Stimulated activated naive B cell treated with anti-CD40 and anti-IgM and Interleukin-4, amounts not matched to agents 10 μg/mL and 1 μg/mL and 100 μg/mL, for 72 hours (primary cell): ENCODE measurements around the gene HSPA4.
A peak's percentile ranks its signal among the peaks of the same experiment; 100 is the strongest.
"Not testable (repeated sequence)": the region's sequence is repeated elsewhere in the genome, so short reads cannot be mapped to it uniquely, and the experiment has no call there.

Experiments
- ATAC-seq, 2 donors: fragments of 150-1000 bp; cut with Tn5 transposase; replicated peaks; 2 replicates each; pipeline ENCODE4 v1.10.0; 2021; ENCODE audit warnings: moderate library complexity in 1 of 2
- DNase-seq: peaks from one replicate; pipeline ENCODE4 v3.0.0; 2021
- H3K27ac Mint-ChIP-seq: one replicate; pipeline ENCODE4 v1.8.0; 2022; ENCODE audit warnings: mild to moderate bottlenecking, mixed read lengths
- H3K27me3 Mint-ChIP-seq, 2 donors: one replicate each; pipeline ENCODE4 v1.8.0; 2022; ENCODE audit warnings: mixed read lengths in 2 of 2
- H3K36me3 Mint-ChIP-seq, 2 donors: one replicate each; pipeline ENCODE4 v1.8.0; 2022; ENCODE audit warnings: mixed read lengths in 2 of 2, mild to moderate bottlenecking in 1 of 2
- H3K4me1 Mint-ChIP-seq, 2 donors: one replicate each; pipeline ENCODE4 v1.8.0; 2022; ENCODE audit warnings: mixed read lengths in 2 of 2, mild to moderate bottlenecking in 1 of 2
- H3K4me3 Mint-ChIP-seq, 2 donors: one replicate each; pipeline ENCODE4 v1.8.0; 2022; ENCODE audit warnings: mild to moderate bottlenecking in 2 of 2, mixed read lengths in 2 of 2, moderate library complexity in 1 of 2
- H3K9me3 Mint-ChIP-seq, 2 donors: one replicate each; pipeline ENCODE4 v1.8.0; 2022; ENCODE audit warnings: mixed read lengths in 2 of 2, mild to moderate bottlenecking in 1 of 2

HSPA4 gene

GRCh38 chr5:133051542-133052316 is at the start of gene HSPA4:
HSPA4 (plus strand) TSS chr5:133052013; CDS start chr5:133052251, 238 bp downstream.
- ATAC-seq (peak; percentile 81 to 82), DNase-seq (peak; percentile 98)
- Mint-ChIP-seq H3K4me1 (peaks cover 23 to 42% of the 10 kb centered on the region in 2 donors), H3K9me3 (peaks cover 0 to 2% of the 10 kb centered on the region in 2 donors), H3K27me3 (no peaks in the 10 kb centered on the region), H3K4me3 (peak within 1 kb of the TSS; percentile 94), H3K36me3 (peaks cover 15 to 33% of the 10 kb centered on the region in 2 donors), H3K27ac (peak within 1 kb of the TSS; percentile 98)

DNA sequence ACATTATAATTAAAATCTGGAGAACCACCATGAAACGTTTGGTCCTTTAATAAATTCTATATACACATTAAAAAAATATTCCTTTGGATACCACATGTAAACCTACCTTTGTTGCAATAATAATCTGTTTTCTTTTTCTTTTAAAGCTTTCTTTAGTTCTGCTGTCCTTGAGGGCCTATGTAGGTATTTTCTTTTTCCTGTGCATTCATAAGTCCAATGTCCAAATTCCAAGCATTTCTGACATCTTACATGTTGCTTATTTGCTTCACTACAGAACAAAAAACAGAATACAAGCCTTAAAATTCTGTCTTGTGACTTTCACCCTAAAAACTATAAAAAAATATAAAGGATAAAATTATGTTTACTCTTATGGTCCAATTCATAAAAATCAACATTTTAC is 45.2 kb upstream of the HSPA4 start:
- no peaks in the 10 kb centered on the region for H3K27me3 Mint-ChIP-seq
- H3K9me3 Mint-ChIP-seq: no peaks in the 10 kb centered on the region
- DNase-seq: no peak

DNA sequence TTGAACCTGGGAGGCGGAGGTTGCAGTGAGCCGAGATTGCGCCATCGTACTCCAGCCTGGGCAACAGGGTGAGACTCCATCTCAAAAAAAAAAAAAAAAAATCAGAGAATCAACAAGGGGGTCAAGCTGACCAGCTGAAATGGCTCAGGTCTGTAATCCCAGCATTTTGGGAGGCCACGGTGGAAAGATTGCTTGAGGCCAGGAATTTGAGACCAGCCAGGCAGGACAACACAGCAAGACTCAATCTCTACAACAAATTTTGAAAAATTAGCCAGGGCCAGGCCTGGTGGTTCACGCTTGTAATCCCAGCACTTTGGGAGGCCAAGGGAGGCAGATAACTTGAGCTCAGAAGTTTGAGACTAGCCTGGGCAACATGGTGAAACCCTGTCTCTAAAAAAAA is 43.4 kb upstream of the HSPA4 start:
- peaks cover 1 to 14% of the 10 kb centered on the region in 2 donors for H3K4me1 Mint-ChIP-seq
- DNase-seq, H3K27ac Mint-ChIP-seq: not testable (repeated sequence)

More for the DNA sequence above, 45.2 kb upstream of the HSPA4 start:
- Mint-ChIP-seq H3K36me3 (peaks cover 7 to 20% of the 10 kb centered on the region in 2 donors), H3K4me3 (no peak overlapping the region), H3K27ac (no peak overlapping the region), H3K4me1 (peaks cover 1 to 14% of the 10 kb centered on the region in 2 donors)
- ATAC-seq: no peak

DNA sequence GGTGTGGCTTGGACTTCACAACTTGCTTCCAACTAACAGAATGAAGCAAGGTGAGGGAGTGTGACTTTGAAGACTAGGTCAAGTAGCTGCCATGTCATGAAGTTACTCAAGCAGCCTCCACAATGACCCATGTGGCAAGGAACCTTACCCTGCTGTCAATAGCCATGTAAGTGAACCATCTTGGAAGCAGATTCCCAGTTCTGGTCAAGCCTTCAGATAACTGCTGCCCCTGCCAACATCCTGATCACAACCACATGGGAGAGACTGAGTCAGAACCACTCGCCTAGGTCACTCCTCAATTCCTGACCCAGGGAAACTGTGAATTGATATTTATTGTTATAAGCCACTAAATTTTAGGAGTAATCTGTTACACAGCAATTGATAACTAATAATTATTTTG is 36.3 kb upstream of the HSPA4 start:
- Mint-ChIP-seq H3K9me3 (no peaks in the 10 kb centered on the region), H3K4me1 (peaks cover 5% of the 10 kb centered on the region in 2 donors), H3K4me3 (no peak overlapping the region), H3K27ac (no peak overlapping the region), H3K36me3 (peaks cover 19 to 39% of the 10 kb centered on the region in 2 donors), H3K27me3 (no peaks in the 10 kb centered on the region)
- DNase-seq (no peak), ATAC-seq (no peak)

More for the DNA sequence above, 43.4 kb upstream of the HSPA4 start:
- H3K4me3 Mint-ChIP-seq, ATAC-seq, H3K27me3 Mint-ChIP-seq, H3K9me3 Mint-ChIP-seq: not testable (repeated sequence)
- H3K36me3 Mint-ChIP-seq: peaks cover 9 to 29% of the 10 kb centered on the region in 2 donors

GRCh38 chr5:133017964-133018363 is 33.8 kb upstream of the HSPA4 start:
- peaks cover 17 to 34% of the 10 kb centered on the region in 2 donors for H3K36me3 Mint-ChIP-seq
- H3K9me3 Mint-ChIP-seq: no peaks in the 10 kb centered on the region

DNA sequence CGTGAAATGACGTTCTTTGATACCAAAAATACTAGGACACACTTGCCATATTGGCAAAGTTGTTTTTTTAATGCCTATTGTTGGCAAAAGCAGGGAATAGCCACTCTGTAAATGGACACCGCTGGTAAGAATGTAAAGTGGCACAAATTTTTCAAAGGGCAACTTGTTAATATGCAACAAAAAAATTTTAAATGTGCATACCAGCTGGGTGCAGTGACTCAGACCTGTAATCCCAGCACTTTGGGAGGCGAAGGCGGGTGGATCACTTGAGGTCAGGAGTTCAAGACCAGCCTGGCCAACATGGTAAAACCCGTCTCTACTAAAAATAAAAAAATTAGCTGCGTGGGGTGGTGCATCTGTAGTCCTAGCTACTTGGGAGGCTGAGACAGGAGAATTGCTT is 32.3 kb upstream of the HSPA4 start:
- H3K27me3 Mint-ChIP-seq, ATAC-seq, H3K9me3 Mint-ChIP-seq, H3K4me3 Mint-ChIP-seq, DNase-seq: not testable (repeated sequence)
- Mint-ChIP-seq H3K27ac (peak overlapping the region; percentile 74), H3K4me1 (peaks cover 11 to 14% of the 10 kb centered on the region in 2 donors), H3K36me3 (peaks cover 18 to 34% of the 10 kb centered on the region in 2 donors)

More at GRCh38 chr5:133017964-133018363, 33.8 kb upstream of the HSPA4 start:
- no peak overlapping the region for H3K4me3 Mint-ChIP-seq
- no peak for ATAC-seq
- no peaks in the 10 kb centered on the region for H3K27me3 Mint-ChIP-seq
- H3K4me1 Mint-ChIP-seq: peaks cover 5 to 7% of the 10 kb centered on the region in 2 donors
- DNase-seq: no peak
- H3K27ac Mint-ChIP-seq: no peak overlapping the region

DNA sequence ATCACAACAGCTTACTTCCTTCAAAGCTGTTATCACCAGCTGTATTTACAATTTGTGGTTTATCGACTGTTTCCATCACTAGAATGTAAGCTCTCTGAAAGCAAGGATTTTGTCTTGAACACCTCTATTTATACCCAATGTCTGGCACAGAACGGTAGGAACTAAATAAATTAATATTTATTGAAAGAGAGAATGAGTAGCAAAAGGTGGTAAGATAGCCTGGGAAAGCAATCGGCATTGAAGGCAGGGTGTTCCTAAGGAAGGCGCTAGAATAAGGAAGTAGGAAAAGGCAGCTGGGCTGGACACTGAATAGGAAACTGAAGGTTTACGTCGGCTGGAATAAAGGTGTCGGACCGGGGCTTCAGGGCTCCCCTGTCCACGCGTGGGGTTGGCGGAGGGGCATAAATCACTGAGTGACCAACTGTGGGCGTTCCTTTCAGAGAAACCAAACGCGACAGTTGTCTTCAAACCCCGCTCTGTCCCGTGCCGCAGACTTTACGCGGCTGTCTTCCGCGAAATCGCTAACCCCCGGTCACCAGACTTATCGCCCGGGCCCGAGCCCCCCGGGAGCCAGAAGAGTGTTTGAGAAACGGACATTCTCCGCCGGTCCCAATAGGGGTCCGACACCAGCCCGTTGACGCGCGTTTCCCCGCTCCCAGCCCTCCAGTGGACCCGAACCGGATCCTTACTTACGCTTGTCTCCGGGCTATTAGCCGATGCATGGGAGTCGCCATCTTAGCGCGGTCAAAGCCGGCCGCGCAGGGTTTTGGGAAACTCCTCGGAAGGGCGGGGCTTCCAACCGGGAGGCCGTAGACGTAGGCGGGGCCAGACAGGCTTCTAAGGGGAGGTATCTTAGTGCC is 25.8 kb upstream of the HSPA4 start, which contains the start of gene ZCCHC10:
Gene ZCCHC10 (minus strand): TSS at position 746 of the 860 bp plus-strand sequence. CDS start 12 bp downstream, at position 734.
- Mint-ChIP-seq H3K4me1 (peaks cover 22 to 39% of the 10 kb centered on the region in 2 donors), H3K36me3 (peaks cover 3 to 12% of the 10 kb centered on the region in 2 donors), H3K4me3 (peak within 1 kb of the TSS; percentile 84 to 97), H3K27ac (peak within 1 kb of the TSS; percentile 99), H3K9me3 (no peaks in the 10 kb centered on the region), H3K27me3 (no peaks in the 10 kb centered on the region)
- ATAC-seq (peak; percentile 94 to 95), DNase-seq (peak; percentile 90)

DNA sequence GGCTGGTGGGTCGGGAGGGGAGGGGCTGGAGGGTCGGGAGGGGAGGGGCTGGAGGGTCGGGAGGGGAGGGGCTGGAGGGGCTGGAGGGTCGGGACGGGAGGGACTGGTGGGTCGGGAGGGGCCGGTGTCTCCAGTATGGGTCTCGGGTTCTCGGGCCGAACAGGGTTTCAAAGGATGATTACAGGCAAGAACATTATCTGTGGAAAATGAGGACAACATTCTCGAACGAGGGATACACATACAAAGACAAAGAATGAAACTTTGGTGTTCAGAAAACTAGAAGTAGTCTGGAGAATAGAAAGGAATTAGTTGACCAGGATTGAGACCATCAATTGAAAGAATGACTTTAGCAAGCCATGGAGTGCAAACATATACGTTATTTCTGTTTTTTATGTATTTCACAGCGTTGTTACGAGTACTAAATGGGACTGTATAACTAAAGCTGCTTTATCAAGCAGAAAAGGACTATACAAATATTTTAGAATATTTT is 25.1 kb upstream of the HSPA4 start:
- H3K27me3 Mint-ChIP-seq: no peaks in the 10 kb centered on the region
- no peak for ATAC-seq
- H3K4me1 Mint-ChIP-seq: peaks cover 22 to 39% of the 10 kb centered on the region in 2 donors
- H3K4me3 Mint-ChIP-seq: peak overlapping the region; percentile 84 to 97
- peaks cover 3 to 12% of the 10 kb centered on the region in 2 donors for H3K36me3 Mint-ChIP-seq
- no peak for DNase-seq
- no peaks in the 10 kb centered on the region for H3K9me3 Mint-ChIP-seq
- H3K27ac Mint-ChIP-seq: peak overlapping the region; percentile 99

DNA sequence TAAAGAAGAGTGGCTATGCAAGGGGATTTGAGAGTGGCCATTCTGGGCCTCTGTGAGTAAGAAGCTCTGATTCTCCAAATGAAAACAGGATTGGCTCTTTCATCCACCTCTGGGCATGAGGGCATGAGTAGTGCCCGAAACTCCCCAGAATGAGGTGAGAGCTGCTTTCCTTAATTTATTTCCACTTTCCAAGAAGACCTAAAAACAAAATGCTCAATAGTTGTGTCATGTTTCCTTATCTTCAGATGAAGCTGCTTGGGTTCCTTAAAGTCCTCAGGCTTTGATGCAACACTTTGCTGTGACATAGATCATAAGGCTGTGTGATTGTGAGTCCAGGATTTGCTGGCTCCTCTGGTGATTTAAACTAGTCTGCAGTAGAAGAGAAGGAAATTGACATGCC is 22.4 kb upstream of the HSPA4 start:
- Mint-ChIP-seq H3K27me3 (no peaks in the 10 kb centered on the region), H3K27ac (no peak overlapping the region), H3K9me3 (peaks cover 0 to 2% of the 10 kb centered on the region in 2 donors), H3K4me3 (no peak overlapping the region), H3K4me1 (peaks cover 28 to 47% of the 10 kb centered on the region in 2 donors), H3K36me3 (peaks cover 2% of the 10 kb centered on the region in 2 donors)
- ATAC-seq (no peak), DNase-seq (no peak)

DNA sequence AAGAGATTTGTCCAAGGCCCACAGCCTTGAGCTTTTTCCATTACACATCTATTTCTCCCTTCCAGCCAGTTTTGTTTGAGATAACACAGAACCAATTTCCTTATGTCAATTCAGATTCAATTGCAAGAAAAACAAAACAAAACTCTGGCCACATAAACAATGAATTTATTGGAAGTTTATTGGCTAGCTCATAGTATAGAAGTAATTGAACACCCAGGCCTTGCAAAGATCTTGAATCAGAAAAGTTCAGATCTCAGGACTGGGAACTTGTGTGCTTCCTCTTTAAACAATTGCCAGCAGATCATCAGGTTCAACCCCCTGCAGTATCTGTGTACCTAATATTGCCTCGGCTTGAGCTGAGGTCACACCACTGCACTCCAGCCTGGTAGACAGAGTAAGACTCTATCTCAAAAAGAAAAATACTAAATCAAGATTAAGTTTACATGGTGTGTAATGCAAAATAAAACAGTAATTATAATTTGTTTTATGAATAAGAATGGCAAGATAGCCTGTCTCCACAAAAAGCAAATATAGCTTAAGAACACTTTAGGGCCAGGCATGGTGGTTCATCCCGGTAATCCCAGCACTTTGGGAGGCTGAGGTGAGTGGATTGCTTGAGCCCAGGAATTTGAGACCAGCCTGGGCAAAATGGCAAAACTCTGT is 21.3 kb upstream of the HSPA4 start:
- Mint-ChIP-seq H3K27me3 (no peaks in the 10 kb centered on the region), H3K27ac (peak overlapping the region; percentile 37), H3K4me3 (no peak overlapping the region), H3K4me1 (peaks cover 31 to 48% of the 10 kb centered on the region in 2 donors), H3K36me3 (peaks cover 0 to 2% of the 10 kb centered on the region in 2 donors), H3K9me3 (peaks cover 0 to 2% of the 10 kb centered on the region in 2 donors)
- no peak for ATAC-seq
- DNase-seq: no peak

- peak overlapping the region; percentile 40 to 65 for H3K4me3 Mint-ChIP-seq
- peaks cover 0 to 2% of the 10 kb centered on the region in 2 donors for H3K9me3 Mint-ChIP-seq
- H3K27ac Mint-ChIP-seq: peak overlapping the region; percentile 72
- DNase-seq (no peak), ATAC-seq (peak; percentile 78 to 85)
- H3K4me1 Mint-ChIP-seq: peaks cover 29 to 47% of the 10 kb centered on the region in 2 donors
- no peaks in the 10 kb centered on the region for H3K27me3 Mint-ChIP-seq
- peaks cover 0 to 2% of the 10 kb centered on the region in 2 donors for H3K36me3 Mint-ChIP-seq
These were observed 18.7 kb upstream of the HSPA4 start for GRCh38 chr5:133032852-133033742.

DNA sequence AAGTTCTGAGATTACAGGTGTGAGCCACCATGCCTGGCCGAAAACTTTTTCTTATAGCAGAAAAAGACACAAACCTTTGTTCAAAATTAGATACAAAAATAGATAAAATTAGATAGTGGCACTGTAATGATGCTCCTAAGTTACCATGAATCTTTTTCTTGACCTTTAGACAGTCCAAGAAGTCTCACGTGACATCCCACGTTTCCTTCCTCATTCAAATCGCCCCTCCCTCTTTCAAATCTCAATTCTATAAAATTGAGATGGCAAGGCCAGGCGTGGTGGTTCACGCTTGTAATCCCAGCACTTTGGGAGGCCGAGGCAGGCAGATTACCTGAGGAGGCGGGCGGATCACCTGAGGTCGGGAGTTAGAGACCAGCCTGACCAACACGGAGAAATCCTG is 17.7 kb upstream of the HSPA4 start:
- H3K4me1 Mint-ChIP-seq: peaks cover 29 to 45% of the 10 kb centered on the region in 2 donors
- DNase-seq: no peak
- ATAC-seq: peak in 1 of 2 donors; percentile 24
- H3K4me3 Mint-ChIP-seq: peak overlapping the region in 1 of 2 donors; percentile 37
- no peaks in the 10 kb centered on the region for H3K27me3 Mint-ChIP-seq
- H3K36me3 Mint-ChIP-seq: peaks cover 0 to 2% of the 10 kb centered on the region in 2 donors
- peaks cover 0 to 2% of the 10 kb centered on the region in 2 donors for H3K9me3 Mint-ChIP-seq
- peak overlapping the region; percentile 67 for H3K27ac Mint-ChIP-seq

- H3K27ac Mint-ChIP-seq: peak overlapping the region; percentile 32
- no peak for DNase-seq
- H3K27me3 Mint-ChIP-seq: no peaks in the 10 kb centered on the region
- peaks cover 0 to 2% of the 10 kb centered on the region in 2 donors for H3K36me3 Mint-ChIP-seq
- ATAC-seq: peak; percentile 68 to 76
- no peak overlapping the region for H3K4me3 Mint-ChIP-seq
- peaks cover 0 to 2% of the 10 kb centered on the region in 2 donors for H3K9me3 Mint-ChIP-seq
- peaks cover 24 to 34% of the 10 kb centered on the region in 2 donors for H3K4me1 Mint-ChIP-seq
These were observed 16.6 kb upstream of the HSPA4 start for GRCh38 chr5:133035224-133035623.
